ENCODE results near the gene CDHR3. TPM values are rescaled to one million over a fixed set of nuclear protein-coding genes. Genes with fewer than 3 reads are reported as not detected.

CDHR3 gene
- total and polyA plus RNA-seq, 10 of the 15 experiments (the other 5 are each of a cell fraction or from before 2014, with no cell fraction given), result 0.06 to 0.11 TPM; not detected in 8

GRCh38 chr7:105940109-105940508 is 23.0 kb upstream of the CDHR3 start:
- H3K79me2 ChIP-seq (ENCODE audit: control insufficient read depth, insufficient read depth, low read length), result no peaks in the 10 kb centered on the region
- ChIA-PET SMC1A (ENCODE audit: uncharacterized antibody, unreplicated experiment) (no interaction called here), RAD21 (ENCODE audit: unreplicated experiment) (no interaction called here), POLR2A (no interaction called here), CTCF (interaction anchor here (1.0 kb wide), 1 partner anchor 179 kb away, joined by 3 read pairs; no protein-coding TSS in a partner anchor)
- intact Hi-C loops (cut with micrococcal nuclease; ENCODE audit: unreplicated experiment) (no loop called here), in situ Hi-C loops (cut with MboI) (no loop called here)
- no peak for TF ChIP-seq CEBPB (IDR thresholded peaks at IDR 0.05; ENCODE audit: borderline replicate concordance in 1 of 2, low read depth in 2 of 2, low read length in 2 of 2)
- no peak for TF ChIP-seq TARDBP (IDR thresholded peaks at IDR 0.05; ENCODE audit: borderline replicate concordance)
- TF ChIP-seq HDAC2 (IDR thresholded peaks at IDR 0.05), result no peak
- TF ChIP-seq WRNIP1 (IDR thresholded peaks at IDR 0.05; ENCODE audit: borderline replicate concordance, low read depth, low read length), result no peak
- H3K36me3 ChIP-seq (ENCODE audit: control insufficient read depth in 2 of 2, insufficient read depth in 2 of 2, low read length in 1 of 2), result no peaks in the 10 kb centered on the region
- DNase-seq (ENCODE audit: low read depth, low spot score) (no peak), ATAC-seq (no peak), FAIRE-seq (no peak)
- no peak overlapping the region for H2AFZ ChIP-seq (ENCODE audit: control insufficient read depth, low read depth, low read length)
- no peak overlapping the region for H3K4me3 ChIP-seq
- no peak overlapping the region for H3K4me2 ChIP-seq (ENCODE audit: control insufficient read depth, insufficient read depth)
- no peaks in the 10 kb centered on the region for H4K20me1 ChIP-seq (ENCODE audit: control insufficient read depth, insufficient read depth)
- H3K27ac ChIP-seq (ENCODE audit: control insufficient read depth, insufficient read depth), result no peak overlapping the region
- H3K9ac ChIP-seq (ENCODE audit: control insufficient read depth, insufficient read depth, low read length), result no peak overlapping the region
- H3K9me3 ChIP-seq (replicated peaks; ENCODE audit: control insufficient read depth, insufficient read depth, low read length), result no peaks in the 10 kb centered on the region
- no peaks in the 10 kb centered on the region for H3K27me3 ChIP-seq (replicated peaks in 1 of 2; ENCODE audit: control insufficient read depth in 2 of 2, insufficient read depth in 2 of 2, low read length in 1 of 2)
- 17% methylated on average over 4 of the region's 4 CpGs for WGBS (ENCODE audit: insufficient coverage, insufficient replicate concordance, low lambda C conversion rate, missing lambda C conversion rate)
- BruUV-seq (replicated peaks), result no TSS peak
- H3K4me1 ChIP-seq (ENCODE audit: control insufficient read depth, insufficient read depth, low read length), result no peaks in the 10 kb centered on the region

GRCh38 chr7:105941596-105941995 is 21.5 kb upstream of the CDHR3 start:
- CTCF ChIA-PET, result no interaction called here
- intact Hi-C loops (cut with micrococcal nuclease; ENCODE audit: unreplicated experiment) (no loop called here), in situ Hi-C loops (cut with MboI) (no loop called here)
- Histone ChIP-seq H3K9me3 (replicated peaks; ENCODE audit: control insufficient read depth, insufficient read depth, low read length) (no peaks in the 10 kb centered on the region), H3K27me3 (replicated peaks in 1 of 2; ENCODE audit: control insufficient read depth in 2 of 2, insufficient read depth in 2 of 2, low read length in 1 of 2) (no peaks in the 10 kb centered on the region), H3K27ac (ENCODE audit: control insufficient read depth, insufficient read depth) (no peak overlapping the region), H3K36me3 (ENCODE audit: control insufficient read depth in 2 of 2, insufficient read depth in 2 of 2, low read length in 1 of 2) (no peaks in the 10 kb centered on the region), H2AFZ (ENCODE audit: control insufficient read depth, low read depth, low read length) (no peak overlapping the region), H3K9ac (ENCODE audit: control insufficient read depth, insufficient read depth, low read length) (no peak overlapping the region), H3K4me3 (no peak overlapping the region), H3K4me1 (ENCODE audit: control insufficient read depth, insufficient read depth, low read length) (no peaks in the 10 kb centered on the region), H3K79me2 (ENCODE audit: control insufficient read depth, insufficient read depth, low read length) (no peaks in the 10 kb centered on the region), H4K20me1 (ENCODE audit: control insufficient read depth, insufficient read depth) (no peaks in the 10 kb centered on the region), H3K4me2 (ENCODE audit: control insufficient read depth, insufficient read depth) (no peak overlapping the region)
- SMC1A ChIA-PET (ENCODE audit: uncharacterized antibody, unreplicated experiment), result no interaction called here
- TF ChIP-seq RBBP5 (conservative IDR thresholded peaks at IDR 0.05) (no peak), HCFC1 (IDR thresholded peaks at IDR 0.05; ENCODE audit: low read length) (no peak), PKNOX1 (IDR thresholded peaks at IDR 0.05) (peak; percentile 16; the same call in 1 of the 2 replicates), E4F1 (IDR thresholded peaks at IDR 0.05; ENCODE audit: borderline replicate concordance, partially characterized antibody) (no peak)
- RAD21 ChIA-PET (ENCODE audit: unreplicated experiment), result no interaction called here
- FAIRE-seq (no peak), ATAC-seq (no peak), DNase-seq (ENCODE audit: low read depth, low spot score) (no peak)
- POLR2A ChIA-PET, result no interaction called here
- BruUV-seq (replicated peaks), result no TSS peak

Data from GM12878 (cell line).